K562 (cell line): Measurements from ENCODE around the gene IQSEC3. TPM values are rescaled to one million over a fixed set of nuclear protein-coding genes. Genes with fewer than 3 reads are reported as not detected.

Experiments
- ATAC-seq: fragments of 200-7000 bp; cut with Tn5 transposase; 3 replicates; pipeline ENCODE4 v1.9.1; 2020; ENCODE audit warnings: moderate library complexity
- BruUV-seq: library from RNA; stranded (reverse); fragments of 400-500 nt; replicated peaks from 2 replicates; lab custom pipeline; 2021; lab: Mats Ljungman, UMichigan
- CTCF ChIA-PET: fragments of 300-600 bp; formaldehyde crosslinking; extraction: SDS; loops from one replicate; lab custom pipeline; 2021; ENCODE audit warnings: low intra/inter-chr PET ratio; lab: Yijun Ruan, JAX
- POLR2A ChIA-PET: fragments of 300-600, 350-650 bp; sonication (Branson Sonifier 250); formaldehyde crosslinking; extraction: SDS; loops from one replicate; lab custom pipeline; 2021; ENCODE audit warnings: antibody characterized with exemption, inconsistent platforms; lab: Yijun Ruan, JAX
- DNase-seq, 4 experiments: peaks; one replicate each; pipeline versions ENCODE4 v3.0.0 to v3.0.0-alpha.2; 2011 to 2018; ENCODE audit warnings: low spot score in 3 of 4, mixed read lengths in 3 of 4; ENCODE audit errors: extremely low read depth in 1 of 4
- FAIRE-seq: peaks from 2 replicates; lab custom pipeline; 2011; peaks lifted over from hg19 to GRCh38; lab: Jason Lieb, UNC
- H2AFZ ChIP-seq: 2 replicates; pipeline ENCODE4 v1.6.0; 2011; ENCODE audit warnings: low read depth, low read length, control low read depth, inconsistent platforms
- H3K27ac ChIP-seq: fragments of 200-600 bp; 3 replicates; pipeline ENCODE4 v1.8.0; 2011; ENCODE audit warnings: low read depth, mild to moderate bottlenecking, control low read depth, inconsistent platforms, low read length, moderate library complexity, mixed read lengths; ENCODE audit errors: extremely low read depth
- H3K27me3 ChIP-seq, 2 experiments: fragments of 300-600 bp in 1 of 2; 2 replicates in 1 of 2; 3 replicates in 1 of 2; pipeline versions ENCODE4 v1.6.0 to v1.8.0; 2011; ENCODE audit warnings: inconsistent platforms in 2 of 2, low read length in 2 of 2, mild to moderate bottlenecking in 1 of 2, mixed read lengths in 1 of 2, moderate library complexity in 1 of 2; ENCODE audit not compliant: control insufficient read depth in 2 of 2, insufficient read depth in 2 of 2
- H3K36me3 ChIP-seq: fragments of 300-600 bp; 3 replicates; pipeline ENCODE4 v1.8.0; 2011; ENCODE audit warnings: mild to moderate bottlenecking, low read length, inconsistent platforms; ENCODE audit not compliant: control insufficient read depth, insufficient read depth
- H3K4me1 ChIP-seq, 2 experiments: fragments of 200-600 bp in 1 of 2; replicated peaks in 1 of 2; 2 replicates in 1 of 2; 3 replicates in 1 of 2; pipeline versions ENCODE4 v1.5.1 to v1.8.0; 2011; ENCODE audit warnings: inconsistent platforms in 2 of 2, low read length in 2 of 2, mild to moderate bottlenecking in 1 of 2, mixed read lengths in 1 of 2, moderate library complexity in 1 of 2; ENCODE audit not compliant: control insufficient read depth in 2 of 2, insufficient read depth in 2 of 2
- H3K4me2 ChIP-seq: 2 replicates; pipeline ENCODE4 v1.6.1; 2011; ENCODE audit warnings: low read length, control low read depth, inconsistent platforms, mixed read lengths; ENCODE audit not compliant: insufficient read depth
- H3K4me3 ChIP-seq: fragments of 200-600 bp; sonication (generic), shearing (Covaris generic); 2 replicates; pipeline ENCODE4 v1.5.1; 2016; ENCODE audit warnings: control low read depth, inconsistent platforms
- H3K79me2 ChIP-seq: fragments of 200-600 bp; 3 replicates; pipeline ENCODE4 v1.8.0; 2011; ENCODE audit warnings: low read length, inconsistent platforms; ENCODE audit not compliant: control insufficient read depth, insufficient read depth
- H3K9ac ChIP-seq, 2 experiments: 2 replicates each; pipeline versions ENCODE4 v1.6.0 to v1.6.1; 2011; ENCODE audit warnings: low read depth in 2 of 2, low read length in 2 of 2, control low read depth in 1 of 2, inconsistent platforms in 1 of 2, mild to moderate bottlenecking in 1 of 2, mixed read lengths in 1 of 2; ENCODE audit not compliant: insufficient read depth in 1 of 2
- H3K9me1 ChIP-seq: one replicate; pipeline ENCODE4 v1.6.0; 2011; ENCODE audit warnings: inconsistent platforms, mild to moderate bottlenecking, low read length, moderate library complexity; ENCODE audit not compliant: control insufficient read depth, insufficient read depth
- H3K9me3 ChIP-seq: replicated peaks from 2 replicates; pipeline ENCODE4 v1.5.1; 2011; ENCODE audit warnings: low read depth, low read length, inconsistent platforms; ENCODE audit not compliant: control insufficient read depth, insufficient read depth
- H4K20me1 ChIP-seq: replicated peaks from 2 replicates; pipeline ENCODE4 v1.6.1; 2011; ENCODE audit warnings: low read length, inconsistent platforms, mixed read lengths; ENCODE audit not compliant: control insufficient read depth, insufficient read depth
- CHAMP1 ChIP-seq: fragments of 450-650 bp; IDR thresholded peaks from 2 replicates; pipeline ENCODE4 v1.6.1; 2016; ENCODE audit warnings: mild to moderate bottlenecking
- RBFOX2 ChIP-seq: fragments of 200-400 bp; formaldehyde crosslinking; IDR thresholded peaks from 2 replicates; pipeline ENCODE4 v1.6.1; 2017; ENCODE audit warnings: low read depth, mild to moderate bottlenecking, low read length, moderate library complexity
- TSHZ1 ChIP-seq: fragments of 250-450 bp; sonication (Bioruptor Pico); IDR thresholded peaks from 2 replicates; pipeline ENCODE4 v1.4.0; 2020; ENCODE audit warnings: mild to moderate bottlenecking, moderate library complexity
- ZC3H11A ChIP-seq: IDR thresholded peaks from 2 replicates; pipeline ENCODE4 v1.6.1; 2012; ENCODE audit warnings: low read depth, low read length, improper control_type of control experiment
- ZNF253 ChIP-seq: fragments of 250-450 bp; sonication (Bioruptor Pico); conservative IDR thresholded peaks from 2 replicates; pipeline ENCODE4 v1.6.1; 2021; ENCODE audit warnings: mild to moderate bottlenecking
- ZNF639 ChIP-seq, 2 experiments: fragments of 200-800 bp in 1 of 2; sonication (Bioruptor generic) in 1 of 2; sonication (generic) in 1 of 2; formaldehyde crosslinking in 1 of 2; IDR thresholded peaks in 1 of 2; conservative IDR thresholded peaks in 1 of 2; 2 replicates each; pipeline versions ENCODE4 v1.5.0 to v1.6.1; 2016 to 2020; ENCODE audit warnings: missing compliant biosample characterization in 1 of 2, missing genetic modification characterization in 1 of 2, missing genetic modification reagents in 1 of 2
- ZNF655 ChIP-seq: fragments of 250-450 bp; sonication (Bioruptor Pico); IDR thresholded peaks from 2 replicates; pipeline ENCODE4 v1.5.0; 2021
- ZNF699 ChIP-seq: fragments of 250-450 bp; sonication (Bioruptor Pico); IDR thresholded peaks from 2 replicates; pipeline ENCODE4 v1.8.0; 2021; ENCODE audit warnings: mild to moderate bottlenecking, moderate library complexity; ENCODE audit not compliant: insufficient replicate concordance
- ZSCAN32 ChIP-seq: fragments of 450-650 bp; formaldehyde crosslinking; IDR thresholded peaks from 2 replicates; pipeline ENCODE4 v1.4.0; 2020; ENCODE audit warnings: mild to moderate bottlenecking, moderate library complexity
- WGBS: fragments of 100-300 bp; shearing (Covaris generic); methylation state at CpG from one replicate; pipeline ENCODE4 v1.1.6; 2016; ENCODE audit warnings: low coverage, mixed read lengths; ENCODE audit not compliant: insufficient coverage; ENCODE audit errors: missing lambda C conversion rate; 5-methylcytosine and 5-hydroxymethylcytosine counted together
- in situ Hi-C: fragments of 300-500 bp; cut with MboI; formaldehyde crosslinking; loops from 4 replicates; pipeline ENCODE4 v1.15.0; 2018; ENCODE audit warnings: inconsistent platforms, mixed read lengths
- intact Hi-C: fragments of 100-400 bp; cut with micrococcal nuclease; formaldehyde crosslinking; loops from 2 replicates; pipeline ENCODE4 v1.14.2; 2022
- polyA plus RNA-seq, 8 experiments: library from polyadenylated mRNA; depleted of rRNA in 4 of 8; stranded (reverse) in 5 of 8; unstranded in 3 of 8; fragments of >200 nt; fragmentation: Nextera tagmentation in 2 of 8; fragmentation: Illumina TruSeq in 1 of 8; extraction: Ambion mirVana in 2 of 8; extraction: Trizol in 1 of 8; gene quantifications; 2 replicates each; pipeline versions ENCODE4 v1.2.1 to v1.2.3, GENCODE V29; 2011 to 2014; ENCODE audit warnings: inconsistent platforms in 1 of 8, missing spikeins in 1 of 8
- total RNA-seq, 7 experiments: library from RNA; depleted of rRNA in 6 of 7; stranded (reverse); fragments of >200 nt in 6 of 7; fragmentation: Illumina TruSeq in 2 of 7; extraction: Trizol in 2 of 7; gene quantifications; 2 replicates each; pipeline versions ENCODE4 v1.2.1 to v1.2.3, GENCODE V29; 2011 to 2021; ENCODE audit warnings: low replicate concordance in 1 of 7

The IQSEC3 gene
- total and polyA plus RNA-seq, 9 of the 15 experiments (the other 6 are each of a cell fraction or from before 2014, with no cell fraction given), result under 0.01 to 0.25 (median 0.08) TPM; not detected in 3

- H3K27ac ChIP-seq, result no peak overlapping the region
- H4K20me1 ChIP-seq, result no peaks in the 10 kb centered on the region; the same call in 1 of the 2 replicates
- intact Hi-C loops, result no loop called here
- H3K4me3 ChIP-seq, result no peak overlapping the region
- BruUV-seq, result no TSS peak
- ChIA-PET POLR2A (no interaction called here), CTCF (no interaction called here)
- ATAC-seq (no peak), FAIRE-seq (no peak), DNase-seq (no peak)
- no peaks in the 10 kb centered on the region for H3K9me1 ChIP-seq
- WGBS, result 4% methylated on average over 4 of the region's 4 CpGs
- peaks cover 0 to 12% of the 10 kb centered on the region in 2 experiments; a peak in 3 of 5 replicates for H3K4me1 ChIP-seq
- no peak overlapping the region for H2AFZ ChIP-seq
- TF ChIP-seq ZNF639 (CRISPR knock-in tag; conservative IDR thresholded peaks at IDR 0.05 in 1 of 2, IDR thresholded peaks at IDR 0.05 in 1 of 2) (no peak), RBFOX2 (no peak), ZNF253 (CRISPR knock-in tag) (no peak), ZSCAN32 (no peak), CHAMP1 (no peak), ZNF655 (CRISPR knock-in tag) (no peak), TSHZ1 (CRISPR knock-in tag) (no peak), ZC3H11A (no peak), ZNF699 (CRISPR knock-in tag) (no peak)
- no peak overlapping the region for H3K4me2 ChIP-seq
- in situ Hi-C loops, result no loop called here
- no peaks in the 10 kb centered on the region for H3K36me3 ChIP-seq
- no peak overlapping the region for H3K9ac ChIP-seq
- H3K27me3 ChIP-seq, result peaks cover 4 to 37% of the 10 kb centered on the region in 2 experiments; a peak in 4 of 5 replicates
- no peaks in the 10 kb centered on the region for H3K79me2 ChIP-seq
- no peaks in the 10 kb centered on the region for H3K9me3 ChIP-seq
Measured at GRCh38 chr12:118591-118990, 52.0 kb downstream of the IQSEC3 start.
